A549 (cell line): ENCODE data around the gene PI16. TPM values are rescaled to one million over a fixed set of nuclear protein-coding genes. Genes with fewer than 3 reads are reported as not detected.
A peak's percentile ranks its signal among the peaks of the same experiment; 100 is the strongest.

Source experiments
- ATAC-seq, 2 experiments: fragments of 200-7000 bp in 1 of 2; fragments of >200 bp in 1 of 2; cut with Nextera tagmentation in 1 of 2; cut with Tn5 transposase in 1 of 2; 3 replicates each; pipeline versions ENCODE4 v1.8.0 to v1.9.1; 2018 to 2020; ENCODE audit warnings: mild to moderate bottlenecking in 1 of 2, moderate library complexity in 1 of 2
- CTCF ChIA-PET: fragments of 300-600 bp; sonication (Branson Sonifier 250); formaldehyde crosslinking; extraction: SDS; loops from one replicate; lab custom pipeline; 2021; ENCODE audit warnings: antibody characterized with exemption, inconsistent platforms; lab: Yijun Ruan, JAX
- POLR2A ChIA-PET: fragments of 350-600 bp; formaldehyde crosslinking; extraction: SDS; loops from one replicate; lab custom pipeline; 2021; ENCODE audit warnings: antibody characterized with exemption, inconsistent platforms; lab: Yijun Ruan, JAX
- DNase-seq, 2 experiments: peaks; one replicate each; pipeline versions ENCODE4 v3.0.0 to v3.0.0-alpha.2; 2011 to 2016; ENCODE audit warnings: low read depth in 1 of 2, low spot score in 1 of 2
- FAIRE-seq: peaks from 2 replicates; lab custom pipeline; 2011; peaks lifted over from hg19 to GRCh38; lab: Jason Lieb, UNC
- H3K27ac ChIP-seq, 2 experiments: fragments of >200 bp; sonication (Bioruptor Twin); formaldehyde crosslinking; 3 replicates each; pipeline ENCODE4 v1.5.1; 2016 to 2017
- H3K4me1 ChIP-seq: fragments of >200 bp; sonication (Bioruptor Twin); formaldehyde crosslinking; 3 replicates; pipeline ENCODE4 v1.6.1; 2016
- H3K4me2 ChIP-seq: fragments of >200 bp; sonication (Bioruptor Twin); formaldehyde crosslinking; 3 replicates; pipeline ENCODE4 v1.6.1; 2016
- H3K4me3 ChIP-seq: fragments of >200 bp; sonication (Bioruptor Twin); formaldehyde crosslinking; 3 replicates; pipeline ENCODE4 v1.5.1; 2016
- H3K9me3 ChIP-seq: fragments of >200 bp; sonication (Bioruptor Twin); formaldehyde crosslinking; 3 replicates; pipeline ENCODE4 v1.6.1; 2016
- CBX8 ChIP-seq: fragments of 200-600 bp; sonication (generic); IDR thresholded peaks from 2 replicates; pipeline ENCODE4 v1.6.1; 2016
- E2F6 ChIP-seq: IDR thresholded peaks from 2 replicates; pipeline ENCODE4 v1.6.1; 2012; ENCODE audit warnings: low read depth, borderline replicate concordance
- EHF ChIP-seq: fragments of 250-450 bp; sonication (Bioruptor Pico); IDR thresholded peaks from 2 replicates; pipeline ENCODE4 v1.5.0; 2020; ENCODE audit warnings: mild to moderate bottlenecking
- EP300 ChIP-seq, 2 experiments: fragments of >200 bp; sonication (Bioruptor Twin); formaldehyde crosslinking; IDR thresholded peaks; 2 replicates in 1 of 2; 3 replicates in 1 of 2; pipeline ENCODE4 v1.6.1; 2016 to 2017
- ESRRA ChIP-seq: fragments of 150-350 bp; IDR thresholded peaks from 2 replicates; pipeline ENCODE4 v1.6.1; 2014; ENCODE audit warnings: mild to moderate bottlenecking, low read length, borderline replicate concordance
- FOSB ChIP-seq: fragments of 250-450 bp; sonication (Bioruptor Pico); IDR thresholded peaks from 2 replicates; pipeline ENCODE4 v1.5.0; 2020; ENCODE audit warnings: mild to moderate bottlenecking, moderate library complexity
- HEYL ChIP-seq: fragments of 250-450 bp; sonication (Bioruptor Pico); IDR thresholded peaks from 2 replicates; pipeline ENCODE4 v1.8.0; 2021; ENCODE audit warnings: mild to moderate bottlenecking, moderate library complexity
- KDM1A ChIP-seq: fragments of 200-600 bp; sonication (generic); IDR thresholded peaks from 2 replicates; pipeline ENCODE4 v1.6.1; 2016; ENCODE audit warnings: low read depth, mild to moderate bottlenecking
- KDM5A ChIP-seq: fragments of 200-600 bp; sonication (generic); IDR thresholded peaks from 2 replicates; pipeline ENCODE4 v1.6.1; 2016; ENCODE audit warnings: antibody characterized with exemption, mild to moderate bottlenecking
- MAFK ChIP-seq: fragments of 450-650 bp; IDR thresholded peaks from 2 replicates; pipeline ENCODE4 v1.6.1; 2014; ENCODE audit not compliant: partially characterized antibody
- NPAS2 ChIP-seq: fragments of 250-450 bp; sonication (Bioruptor Pico); IDR thresholded peaks from 2 replicates; pipeline ENCODE4 v1.8.0; 2022; ENCODE audit warnings: mild to moderate bottlenecking, moderate library complexity, borderline replicate concordance
- PBX3 ChIP-seq: IDR thresholded peaks from 2 replicates; pipeline ENCODE4 v1.6.1; 2012
- PHF8 ChIP-seq: fragments of 200-600 bp; sonication (generic); IDR thresholded peaks from 2 replicates; pipeline ENCODE4 v1.6.1; 2016; ENCODE audit warnings: low read depth, mild to moderate bottlenecking, antibody characterized with exemption, moderate library complexity, borderline replicate concordance
- POLR2A ChIP-seq: IDR thresholded peaks from 2 replicates; pipeline ENCODE4 v1.6.1; 2012; ENCODE audit warnings: mild to moderate bottlenecking, low read length
- POLR2AphosphoS2 ChIP-seq: conservative IDR thresholded peaks from 2 replicates; pipeline ENCODE4 v1.6.1; 2012; ENCODE audit warnings: low read length, improper control_type of control experiment, inconsistent platforms
- RCOR1 ChIP-seq: fragments of 150-350 bp; IDR thresholded peaks from 2 replicates; pipeline ENCODE4 v1.6.1; 2014; ENCODE audit warnings: antibody characterized with exemption, low read length, low read depth
- REST ChIP-seq: fragments of 200-600 bp; sonication (generic); IDR thresholded peaks from 2 replicates; pipeline ENCODE4 v1.6.1; 2016; ENCODE audit warnings: antibody characterized with exemption, mild to moderate bottlenecking, moderate library complexity
- RNF2 ChIP-seq: fragments of 200-600 bp; sonication (generic); IDR thresholded peaks from 2 replicates; pipeline ENCODE4 v1.6.1; 2016; ENCODE audit warnings: low read depth, mild to moderate bottlenecking, antibody characterized with exemption, moderate library complexity, borderline replicate concordance
- SMC3 ChIP-seq: fragments of >200 bp; sonication (Bioruptor Twin); formaldehyde crosslinking; IDR thresholded peaks from 3 replicates; pipeline ENCODE4 v1.6.1; 2018; ENCODE audit warnings: inconsistent platforms
- SREBF2 ChIP-seq: fragments of 450-650 bp; IDR thresholded peaks from 2 replicates; pipeline ENCODE4 v1.6.1; 2014; ENCODE audit warnings: mild to moderate bottlenecking, moderate library complexity
- USF2 ChIP-seq: fragments of 450-650 bp; IDR thresholded peaks from 2 replicates; pipeline ENCODE4 v1.6.1; 2014; ENCODE audit warnings: antibody characterized with exemption
- ZFP36 ChIP-seq: fragments of 450-650 bp; IDR thresholded peaks from 2 replicates; pipeline ENCODE4 v1.6.1; 2014; ENCODE audit warnings: borderline replicate concordance; ENCODE audit not compliant: partially characterized antibody
- ZNF302 ChIP-seq: fragments of 250-450 bp; sonication (Bioruptor Pico); IDR thresholded peaks from 2 replicates; pipeline ENCODE4 v1.9.0; 2021; ENCODE audit warnings: inconsistent platforms, mild to moderate bottlenecking, moderate library complexity
- WGBS: methylation state at CpG from one replicate; pipeline ENCODE4 v1.1.6; 2017; ENCODE audit errors: missing lambda C conversion rate; 5-methylcytosine and 5-hydroxymethylcytosine counted together
- polyA plus RNA-seq, 4 experiments: library from polyadenylated mRNA; depleted of rRNA in 3 of 4; stranded (reverse); fragments of >200 nt; fragmentation: RNase III in 1 of 4; extraction: RNeasy Plus Mini Kit Qiagen cat#74134 plus additional on column Dnase treatment in 1 of 4; gene quantifications; 2 replicates in 3 of 4; 3 replicates in 1 of 4; pipeline ENCODE4 v1.2.3, GENCODE V29; 2011 to 2017

Gene PI16
- polyA plus RNA-seq, 2 of the 4 experiments (the other 2 are of a cell fraction): not detected

- FAIRE-seq: no peak
- H3K9me3 ChIP-seq: no peaks in the 10 kb centered on the region
- H3K4me3 ChIP-seq: no peak overlapping the region
- no peak for ATAC-seq
- POLR2A ChIA-PET: no interaction called here
- peaks cover 16% of the 10 kb centered on the region for H3K4me1 ChIP-seq
- DNase-seq: no peak
- no peak for TF ChIP-seq E2F6
- TF ChIP-seq POLR2AphosphoS2: no peak
- no peak for TF ChIP-seq NPAS2 (CRISPR knock-in tag)
- no peak for TF ChIP-seq EP300 (IDR thresholded peaks at IDR 0.05)
- TF ChIP-seq PBX3: no peak
- no peak for TF ChIP-seq SREBF2
- TF ChIP-seq EHF (CRISPR knock-in tag): no peak
- 72% methylated on average over 8 of the region's 8 CpGs for WGBS
- H3K4me2 ChIP-seq: no peak overlapping the region
- CTCF ChIA-PET: interaction anchor here (0.8 to 1.8 kb wide), 2 partner anchors 28 to 34 kb away, joined by 3 to 14 read pairs; partner anchors contain the start of gene C6orf89
- no peak overlapping the region for H3K27ac ChIP-seq
These were observed 42.0 kb upstream of the PI16 start for GRCh38 chr6:36912586-36912985.

- ChIA-PET CTCF (interaction anchor here (0.8 to 2.3 kb wide), 4 partner anchors 10 to 34 kb away, joined by 3 to 14 read pairs (median 6); partner anchors contain the start of gene C6orf89), POLR2A (no interaction called here)
- 67% methylated on average over 4 of the region's 4 CpGs for WGBS
- ATAC-seq: no peak
- peak overlapping the region in 1 of 2 experiments; percentile 71; a peak in 1 of 6 replicates for H3K27ac ChIP-seq
- H3K4me2 ChIP-seq: no peak overlapping the region
- DNase-seq: no peak
- H3K9me3 ChIP-seq: no peaks in the 10 kb centered on the region
- no peak for FAIRE-seq
- no peak overlapping the region for H3K4me3 ChIP-seq
- no peak for TF ChIP-seq RCOR1
- no peak for TF ChIP-seq SMC3
- TF ChIP-seq REST: no peak
- no peak for TF ChIP-seq RNF2
- no peak for TF ChIP-seq ZNF302 (CRISPR knock-in tag)
- TF ChIP-seq NPAS2 (CRISPR knock-in tag): no peak
- TF ChIP-seq KDM1A: no peak
- no peak for TF ChIP-seq FOSB (CRISPR knock-in tag)
- TF ChIP-seq KDM5A: no peak
- no peak for TF ChIP-seq CBX8
- no peak for TF ChIP-seq USF2
- no peak for TF ChIP-seq PHF8
- no peak for TF ChIP-seq MAFK
- TF ChIP-seq ESRRA: no peak
- TF ChIP-seq POLR2A: no peak
- TF ChIP-seq ZFP36: no peak
- no peak for TF ChIP-seq HEYL (CRISPR knock-in tag)
- peaks cover 16% of the 10 kb centered on the region for H3K4me1 ChIP-seq
These were observed 41.5 kb upstream of the PI16 start for GRCh38 chr6:36913082-36913481.
